Stimulated activated CD4-positive, alpha-beta T cell treated with anti-CD3 and anti-CD28 coated beads, TNF-alpha, amount 100 ng/mL, for 48 hours (primary cell): ENCODE results near the gene LRRC4.

Experiments used
- DNase-seq, 3 donors: peaks; one replicate each; pipeline ENCODE4 v3.0.0-alpha.2; 2020; ENCODE audit warnings: low read depth in 3 of 3

LRRC4 gene

DNA sequence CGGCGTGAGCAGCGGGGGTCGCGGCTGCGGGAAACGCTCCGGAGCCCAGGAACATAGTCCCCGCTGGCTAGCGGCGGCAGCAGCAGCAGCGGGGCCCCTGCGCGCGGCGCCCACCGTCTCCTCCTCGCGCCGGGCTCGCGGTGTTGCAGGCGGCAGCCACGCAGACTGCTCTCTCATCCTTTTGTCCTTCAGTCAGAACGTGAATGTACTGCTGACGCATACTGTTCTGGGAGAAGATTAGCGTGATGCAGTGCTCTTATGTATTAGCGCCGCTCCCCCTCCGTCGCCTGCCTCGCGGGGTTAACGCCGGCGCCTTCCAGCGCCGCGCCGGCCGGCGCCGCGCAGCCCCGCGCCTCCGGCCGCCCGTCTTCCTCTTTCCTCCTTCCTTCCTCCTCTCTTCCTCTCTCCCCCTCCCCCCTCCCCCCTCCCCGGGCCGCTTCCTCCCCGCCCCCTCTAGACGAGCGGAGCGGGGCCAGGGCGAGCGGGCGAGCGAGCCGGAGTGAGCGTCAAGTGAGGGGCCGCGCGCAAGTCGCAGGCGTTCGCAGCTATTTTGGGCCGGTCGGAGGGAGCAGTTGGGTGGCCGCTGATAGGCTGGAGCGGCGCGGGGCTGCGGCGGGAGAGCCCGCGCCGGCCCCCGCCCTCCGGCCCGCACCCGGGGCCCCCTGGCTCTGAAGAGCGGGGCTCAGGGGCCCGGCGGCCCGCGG lies 816 bp upstream of the LRRC4 start:
- DNase-seq = peak; percentile 37 to 55 (median 49)

DNA sequence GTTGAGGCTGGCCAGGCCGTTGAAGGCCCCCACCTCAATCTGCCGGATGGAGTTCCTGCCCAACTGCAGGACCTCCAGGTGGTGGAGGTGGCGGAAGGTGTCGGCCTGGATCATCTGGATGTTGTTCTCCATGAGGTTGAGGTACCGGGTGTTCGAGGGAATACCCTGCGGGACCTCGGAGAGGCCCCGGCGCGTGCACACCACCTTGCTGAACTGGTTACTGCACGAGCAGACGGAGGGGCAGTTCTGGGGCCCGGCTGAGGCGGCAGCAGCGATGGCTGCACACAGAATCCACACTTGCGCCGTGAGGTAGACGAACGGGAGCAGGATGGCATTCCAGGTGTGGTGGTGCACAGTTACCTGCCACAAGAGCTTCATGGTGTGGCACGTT lies 979 bp downstream of the LRRC4 start:
- DNase-seq = no peak

GRCh38 chr7:128029405-128029995 lies 1.7 kb downstream of the LRRC4 start:
- no peak for DNase-seq

DNA sequence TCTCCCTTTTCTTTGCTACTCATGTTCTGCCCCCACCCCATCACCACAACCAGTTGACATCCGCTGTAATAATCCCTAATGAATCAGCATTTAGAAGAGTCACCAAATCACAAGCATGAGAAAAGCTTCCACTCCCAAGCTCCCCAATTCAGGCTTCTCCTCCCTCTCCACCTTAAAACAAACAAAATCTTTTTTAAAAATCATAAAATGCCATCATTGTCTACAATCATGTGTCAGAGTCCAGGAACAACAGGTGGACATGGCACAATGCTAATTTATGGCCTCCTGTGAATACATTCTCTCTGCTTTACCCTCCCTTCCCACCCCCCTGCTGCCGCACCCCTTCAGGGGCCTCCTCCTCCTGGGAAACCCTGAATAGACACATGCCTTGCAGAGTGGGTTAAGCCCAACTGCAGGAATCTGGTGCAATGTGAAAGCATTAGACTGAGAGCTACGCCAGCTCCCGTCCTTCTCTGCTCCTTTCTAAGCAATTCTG lies 3.7 kb downstream of the LRRC4 start:
- no peak for DNase-seq

DNA sequence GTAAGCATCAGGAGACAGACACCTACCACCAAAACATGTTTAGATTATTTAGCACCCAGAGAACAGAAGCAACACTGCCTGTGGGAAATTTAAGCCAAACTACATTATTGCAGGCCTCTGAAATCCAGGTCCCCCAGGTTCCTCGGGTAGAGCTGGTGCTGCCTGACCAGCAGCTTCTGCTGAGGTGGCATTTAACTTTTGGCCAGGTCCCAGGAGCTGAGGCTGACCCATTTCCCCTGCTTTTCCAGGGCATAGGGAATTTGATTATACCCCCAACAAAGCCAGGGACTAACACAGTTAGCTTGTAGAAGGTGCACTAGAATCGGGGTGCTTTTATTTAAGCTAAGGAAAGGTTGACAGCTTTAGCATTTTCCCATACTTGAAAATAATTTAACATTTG lies 4.7 kb downstream of the LRRC4 start:
- DNase-seq = no peak

GRCh38 chr7:128025819-128026218 lies 5.4 kb downstream of the LRRC4 start:
- DNase-seq = no peak

GRCh38 chr7:128025380-128025779 lies 5.9 kb downstream of the LRRC4 start:
- DNase-seq = no peak

GRCh38 chr7:128024151-128024550 lies 7.1 kb downstream of the LRRC4 start:
- DNase-seq = no peak

DNA sequence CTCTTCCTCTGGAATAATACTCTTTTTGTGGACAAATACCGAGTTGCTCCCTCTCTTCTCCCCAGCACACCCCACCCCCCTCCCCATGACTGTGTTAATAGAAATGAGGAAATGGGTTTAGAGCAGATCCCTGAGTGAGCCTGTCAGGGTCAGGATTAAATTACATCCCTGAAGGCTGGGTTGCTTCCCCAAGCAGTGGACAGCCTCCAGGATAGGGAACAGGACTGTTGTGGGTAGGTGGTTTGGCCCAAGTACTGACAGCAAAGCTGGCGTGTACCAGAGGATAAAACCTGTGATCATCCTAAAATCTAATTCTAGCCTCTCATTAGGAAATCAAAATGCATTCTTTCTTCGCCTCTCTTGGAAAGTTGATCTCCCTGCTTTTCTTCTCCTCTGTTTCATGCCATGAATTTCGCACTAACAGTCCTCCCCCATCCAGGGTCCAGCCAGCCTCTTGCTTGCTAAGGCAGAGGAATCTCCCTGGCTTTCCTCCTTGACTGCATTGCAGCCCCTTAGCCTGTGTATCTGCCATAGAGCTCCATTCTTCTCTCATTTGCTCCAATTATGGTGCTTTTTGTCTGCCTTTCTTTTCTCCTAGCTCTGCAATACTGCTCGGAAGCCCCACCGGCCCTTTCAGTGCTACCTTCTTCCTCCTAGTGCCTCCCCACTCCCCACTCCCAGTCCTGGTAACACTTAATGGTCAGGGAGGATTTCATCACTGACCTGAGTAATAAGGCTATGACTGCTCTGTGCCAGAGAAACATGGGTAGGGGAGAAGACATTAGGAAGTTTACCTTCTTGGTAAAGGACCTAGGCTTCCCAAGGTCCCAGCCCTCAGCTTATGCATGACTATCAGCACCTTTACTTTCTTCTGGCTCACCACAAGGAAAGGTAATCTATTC lies 8.4 kb downstream of the LRRC4 start:
- no peak for DNase-seq

- DNase-seq = no peak
Observed at GRCh38 chr7:128021366-128021765, 9.9 kb downstream of the LRRC4 start.

- DNase-seq = peak in 1 of 3 donors; percentile 27
Observed at GRCh38 chr7:128020159-128020558, 11.1 kb downstream of the LRRC4 start.

DNA sequence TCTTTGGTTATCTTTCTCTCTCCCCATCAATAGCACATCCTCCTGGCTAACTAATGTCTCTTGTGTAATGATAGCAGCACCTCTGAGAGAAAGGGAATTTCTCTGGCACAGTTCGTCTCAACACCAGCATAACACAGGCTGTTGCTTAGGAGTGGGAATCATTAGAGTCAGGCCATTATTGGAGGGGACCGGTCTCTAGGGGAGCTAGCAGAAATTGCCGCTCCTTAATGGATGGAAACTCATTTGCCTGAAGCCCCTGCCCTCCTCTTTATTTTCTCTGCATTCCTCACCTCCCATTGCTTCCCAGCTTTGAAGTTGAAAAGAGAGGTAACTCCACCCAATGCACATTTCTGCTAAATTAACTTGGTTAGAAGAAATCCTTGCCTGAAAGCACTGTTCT lies 11.9 kb downstream of the LRRC4 start:
- DNase-seq = no peak

GRCh38 chr7:128017862-128018845 lies 13.1 kb downstream of the LRRC4 start:
- DNase-seq = no peak

DNA sequence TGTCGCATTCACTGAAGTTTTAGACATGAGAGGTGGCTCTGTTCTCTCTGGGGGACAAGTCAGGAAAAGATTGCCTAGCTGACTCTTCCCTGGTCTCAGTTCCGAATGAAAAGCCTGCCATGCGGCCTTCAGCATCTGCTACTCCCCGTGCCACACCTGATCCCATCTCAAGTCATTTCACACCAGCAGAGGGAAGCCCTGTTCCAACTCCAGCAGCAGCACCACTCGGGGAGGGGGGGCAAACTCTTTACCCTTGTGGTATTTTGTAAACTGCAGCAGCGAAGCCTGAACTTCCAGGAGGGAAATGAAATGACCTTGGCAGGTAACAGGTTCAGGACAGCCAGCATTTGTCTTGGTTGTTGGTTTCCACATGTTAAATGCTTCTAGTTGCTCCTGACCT lies 13.8 kb downstream of the LRRC4 start:
- no peak for DNase-seq

DNA sequence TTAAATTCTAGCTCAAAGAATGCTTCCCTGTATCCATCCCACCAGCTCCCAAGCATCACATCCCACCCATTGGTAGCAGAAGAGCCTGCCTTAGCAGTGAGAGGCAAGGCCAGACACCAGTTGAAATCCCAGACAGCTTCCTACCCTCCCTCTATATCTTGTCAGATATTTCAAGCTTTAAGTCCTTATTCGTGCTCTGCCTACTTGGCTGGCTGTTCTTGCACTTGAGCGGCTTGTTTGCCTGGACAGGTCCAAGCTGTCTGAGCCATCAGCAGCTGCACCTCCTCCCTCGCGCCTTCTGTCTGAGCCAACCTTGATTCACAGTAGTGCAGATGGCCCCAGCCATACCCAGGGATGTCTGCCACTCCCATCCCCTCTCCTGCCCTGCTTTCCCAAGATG lies 16.4 kb downstream of the LRRC4 start:
- no peak for DNase-seq

DNA sequence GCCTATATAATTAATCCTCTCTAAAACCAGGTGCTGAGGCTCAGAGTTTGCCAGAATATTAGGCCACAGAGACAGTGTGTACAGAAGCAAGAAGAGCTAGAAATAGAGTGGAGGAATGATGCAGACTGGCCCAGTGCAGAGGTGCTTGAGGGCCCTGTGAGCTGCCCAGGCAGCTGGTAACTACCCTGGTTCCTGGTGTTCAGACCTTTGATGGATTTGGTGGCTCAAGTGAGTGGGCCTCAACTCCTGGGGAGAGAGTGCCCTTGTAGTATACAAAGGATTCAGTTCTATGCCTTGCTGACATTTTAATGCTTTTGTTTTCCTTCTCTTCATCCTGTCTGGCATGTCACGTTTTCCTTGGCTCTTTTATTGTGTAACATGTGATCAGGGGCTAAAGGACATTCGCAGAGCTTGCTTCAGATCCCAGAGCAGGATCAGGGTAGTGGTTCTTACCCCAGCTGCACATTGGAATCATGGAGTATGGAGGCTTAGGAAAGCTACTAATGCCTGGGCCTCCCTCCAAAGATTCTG lies 20.0 kb downstream of the LRRC4 start:
- no peak for DNase-seq

GRCh38 chr7:128010391-128011127 lies 20.7 kb downstream of the LRRC4 start:
- DNase-seq = no peak

DNA sequence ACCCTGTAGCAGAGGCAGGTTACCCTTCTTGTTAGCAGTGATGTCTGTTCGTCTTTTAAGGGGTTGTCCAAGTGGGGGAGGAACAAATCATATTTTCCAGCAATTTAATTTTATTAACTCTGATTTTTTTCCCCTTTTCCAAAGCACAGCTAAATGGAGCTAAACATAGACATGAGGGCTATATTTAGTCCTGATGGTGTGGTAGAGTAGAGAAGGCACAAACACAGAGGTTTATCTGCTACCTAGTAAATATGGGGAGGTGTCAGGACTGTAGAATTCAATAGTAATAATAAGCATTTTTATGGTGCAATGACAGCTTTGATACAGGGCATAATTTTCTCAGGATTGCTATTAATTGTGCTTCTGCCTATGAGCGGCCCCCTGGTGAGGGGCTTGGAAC lies 22.5 kb downstream of the LRRC4 start:
- DNase-seq = no peak

- no peak for DNase-seq
Observed at GRCh38 chr7:128008141-128008540, 23.1 kb downstream of the LRRC4 start.

DNA sequence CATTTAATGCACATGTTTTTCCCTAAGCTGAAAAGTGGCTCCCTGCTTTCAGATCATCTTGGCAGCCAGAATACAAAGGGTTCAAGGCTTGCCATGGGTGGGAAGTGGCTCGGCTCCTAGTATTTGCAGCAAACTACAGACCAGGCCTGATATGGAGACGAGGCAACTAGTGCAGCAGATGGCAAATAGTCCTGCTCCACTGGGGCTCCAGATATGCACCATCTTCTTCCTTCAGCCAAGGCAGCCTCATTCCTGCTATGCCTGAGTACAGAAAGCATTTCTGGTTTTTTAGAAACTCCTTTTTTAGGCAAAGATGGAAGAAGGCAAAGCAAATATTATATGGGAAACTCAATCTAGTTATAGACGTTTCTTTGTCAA lies 23.9 kb downstream of the LRRC4 start:
- DNase-seq = no peak
